Kidney (tissue), 14 donors: ENCODE data around the gene FHOD3. TPM values are rescaled to one million over a fixed set of nuclear protein-coding genes. Genes with fewer than 3 reads are reported as not detected.

ENCODE experiments used
- DNase-seq, 5 donors: peaks; one replicate each; pipeline ENCODE4 v3.0.0-alpha.2; 2013 to 2020
- FAIRE-seq: peaks from 2 replicates; lab custom pipeline; 2012; peaks lifted over from hg19 to GRCh38; lab: Jason Lieb, UNC
- H3K27ac ChIP-seq, 2 donors: one replicate each; pipeline ENCODE4 v1.7.0; 2013; ENCODE audit warnings: low read depth in 2 of 2, low read length in 2 of 2, inconsistent platforms in 1 of 2
- H3K27me3 ChIP-seq: one replicate; pipeline ENCODE4 v1.7.1; 2013; ENCODE audit warnings: low read length, inconsistent platforms; ENCODE audit not compliant: control insufficient read depth, insufficient read depth
- H3K36me3 ChIP-seq, 3 donors: one replicate each; pipeline versions ENCODE4 v1.7.0 to v1.7.1; 2013; ENCODE audit warnings: low read length in 3 of 3, control low read depth in 1 of 3, inconsistent platforms in 1 of 3; ENCODE audit not compliant: insufficient read depth in 3 of 3, control insufficient read depth in 2 of 3
- H3K4me1 ChIP-seq, 3 donors: one replicate each; pipeline versions ENCODE4 v1.7.0 to v1.7.1; 2013; ENCODE audit warnings: low read length in 3 of 3, inconsistent platforms in 1 of 3, low read depth in 1 of 3; ENCODE audit not compliant: control insufficient read depth in 2 of 3, insufficient read depth in 2 of 3
- H3K4me3 ChIP-seq, 3 donors: one replicate each; pipeline versions ENCODE4 v1.7.0 to v1.8.1; 2013; ENCODE audit warnings: low read length in 3 of 3, control low read depth in 1 of 3, inconsistent platforms in 1 of 3
- H3K9ac ChIP-seq, 3 donors: one replicate each; pipeline versions ENCODE4 v1.7.0 to v1.7.1; 2013; ENCODE audit warnings: low read length in 3 of 3, control low read depth in 1 of 3, inconsistent platforms in 1 of 3
- H3K9me3 ChIP-seq, 3 donors: one replicate each; pipeline versions ENCODE4 v1.7.0 to v1.7.1; 2013; ENCODE audit warnings: low read length in 3 of 3, control low read depth in 1 of 3, inconsistent platforms in 1 of 3; ENCODE audit not compliant: control insufficient read depth in 2 of 3, insufficient read depth in 1 of 3
- intact Hi-C: fragments of 100-400 bp; cut with DNase I; formaldehyde crosslinking; loops from one replicate; pipeline ENCODE4 v1.11.1; 2022
- polyA plus RNA-seq: library from polyadenylated mRNA; stranded (reverse); fragments of 350-450 nt; fragmentation: Illumina TruSeq; extraction: RNeasy Lipid Tissue Mini Kit (QIAGEN cat#74804); gene quantifications from one replicate; pipeline ENCODE4 v1.2.3, GENCODE V29; 2014; ENCODE audit warnings: low read depth, low replicate concordance; ENCODE audit not compliant: insufficient read depth
- total RNA-seq: library from RNA; stranded (reverse); fragmentation: NEBNext Ultra II Directional; extraction: Animal tissue kit (Norgen Biotek cat#: 25700); gene quantifications from one replicate; pipeline ENCODE4 v1.2.1, GENCODE V29; 2021
- TF ChIP-seq, protein P1 (sequence below): IDR thresholded peaks from 3 replicates; pipeline ENCODE4 v1.5.1; 2012; ENCODE audit warnings: mild to moderate bottlenecking, moderate library complexity, borderline replicate concordance; ENCODE audit not compliant: insufficient read depth; ENCODE audit errors: extremely low read depth
- donor health status: control.
- donor health status: control.
- donor health status: control.
- donor health status: control.
- donor health status: control.
- donor health status: DM: yes; HTN: yes; CAD: no.
- donor health status: Normal renal cell carcinoma (clear cell type).

The FHOD3 gene
- total and polyA plus RNA-seq, 2 donors from 2014 or later: 21.5 to 28.0 TPM

- FAIRE-seq: no peak
These were observed 228.4 kb downstream of the FHOD3 start for GRCh38 chr18:36525913-36526312.

DNA sequence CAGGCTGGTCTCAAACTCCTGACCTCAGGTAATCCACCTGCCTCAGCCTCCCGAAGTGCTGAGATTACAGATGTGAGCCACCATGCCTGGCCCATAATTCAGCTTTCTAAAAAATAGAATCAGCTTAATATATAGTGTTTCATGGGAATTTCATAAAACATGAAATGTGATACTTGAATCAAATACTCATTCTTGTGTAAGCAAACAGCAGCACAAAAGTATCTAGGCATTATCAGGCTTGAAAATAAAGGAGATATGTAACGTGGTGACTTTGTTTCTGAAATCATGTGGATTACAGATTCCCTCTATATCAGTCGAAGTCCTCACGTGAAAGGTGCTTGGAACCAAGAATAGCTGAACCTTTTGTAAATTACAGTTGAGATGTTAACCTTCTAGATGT, 229.1 kb downstream of the FHOD3 start:
- Histone ChIP-seq H3K4me3 (no peak overlapping the region), H3K9ac (no peak overlapping the region), H3K27me3 (no peaks in the 10 kb centered on the region), H3K27ac (no peak overlapping the region), H3K9me3 (no peaks in the 10 kb centered on the region), H3K36me3 (peaks cover 0 to 7% (median 0%) of the 10 kb centered on the region in 3 donors), H3K4me1 (peaks cover 0 to 8% (median 0%) of the 10 kb centered on the region in 3 donors)
- intact Hi-C loops: no loop called here
- FAIRE-seq (no peak), DNase-seq (no peak)
- TF ChIP-seq, protein P1, sequence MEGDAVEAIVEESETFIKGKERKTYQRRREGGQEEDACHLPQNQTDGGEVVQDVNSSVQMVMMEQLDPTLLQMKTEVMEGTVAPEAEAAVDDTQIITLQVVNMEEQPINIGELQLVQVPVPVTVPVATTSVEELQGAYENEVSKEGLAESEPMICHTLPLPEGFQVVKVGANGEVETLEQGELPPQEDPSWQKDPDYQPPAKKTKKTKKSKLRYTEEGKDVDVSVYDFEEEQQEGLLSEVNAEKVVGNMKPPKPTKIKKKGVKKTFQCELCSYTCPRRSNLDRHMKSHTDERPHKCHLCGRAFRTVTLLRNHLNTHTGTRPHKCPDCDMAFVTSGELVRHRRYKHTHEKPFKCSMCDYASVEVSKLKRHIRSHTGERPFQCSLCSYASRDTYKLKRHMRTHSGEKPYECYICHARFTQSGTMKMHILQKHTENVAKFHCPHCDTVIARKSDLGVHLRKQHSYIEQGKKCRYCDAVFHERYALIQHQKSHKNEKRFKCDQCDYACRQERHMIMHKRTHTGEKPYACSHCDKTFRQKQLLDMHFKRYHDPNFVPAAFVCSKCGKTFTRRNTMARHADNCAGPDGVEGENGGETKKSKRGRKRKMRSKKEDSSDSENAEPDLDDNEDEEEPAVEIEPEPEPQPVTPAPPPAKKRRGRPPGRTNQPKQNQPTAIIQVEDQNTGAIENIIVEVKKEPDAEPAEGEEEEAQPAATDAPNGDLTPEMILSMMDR: no peak

More at GRCh38 chr18:36525913-36526312, 228.4 kb downstream of the FHOD3 start:
- Histone ChIP-seq H3K36me3 (peaks cover 0 to 7% (median 0%) of the 10 kb centered on the region in 3 donors), H3K27ac (no peak overlapping the region), H3K9me3 (no peaks in the 10 kb centered on the region), H3K9ac (no peak overlapping the region), H3K27me3 (no peaks in the 10 kb centered on the region), H3K4me3 (no peak overlapping the region), H3K4me1 (peaks cover 0 to 8% (median 0%) of the 10 kb centered on the region in 3 donors)
- intact Hi-C loops: no loop called here
- TF ChIP-seq, protein P1: no peak
- no peak for DNase-seq

GRCh38 chr18:36527051-36527450, 229.5 kb downstream of the FHOD3 start:
- Histone ChIP-seq H3K9me3 (no peaks in the 10 kb centered on the region), H3K36me3 (peaks cover 0 to 7% (median 0%) of the 10 kb centered on the region in 3 donors), H3K27ac (no peak overlapping the region), H3K4me3 (no peak overlapping the region), H3K9ac (no peak overlapping the region), H3K4me1 (peaks cover 0 to 8% (median 0%) of the 10 kb centered on the region in 3 donors), H3K27me3 (no peaks in the 10 kb centered on the region)
- no peak for FAIRE-seq
- intact Hi-C loops: no loop called here
- TF ChIP-seq, protein P1: no peak
- DNase-seq: no peak
